HG02610 (cell line): ENCODE results near the gene GPX1.

Source experiments
- ATAC-seq: cut with Tn5 transposase; IDR thresholded peaks from one replicate; pipeline ENCODE4 v1.9.1; 2021; ENCODE audit warnings: mild to moderate bottlenecking, moderate library complexity; ENCODE audit not compliant: unreplicated experiment

The GPX1 gene

GRCh38 chr3:49316696-49317457, 41.3 kb downstream of the GPX1 start:
- ATAC-seq, result no peak

- ATAC-seq, result no peak
These were observed 44.1 kb downstream of the GPX1 start for GRCh38 chr3:49313896-49314688.

GRCh38 chr3:49311283-49311682, 46.9 kb downstream of the GPX1 start:
- no peak for ATAC-seq

GRCh38 chr3:49310677-49311076, 47.5 kb downstream of the GPX1 start:
- ATAC-seq, result no peak
